Nephron (organoid): ENCODE data around the gene LRP5.
A peak's percentile ranks its signal among the peaks of the same experiment; 100 is the strongest.
"Not testable (repeated sequence)": the region's sequence is repeated elsewhere in the genome, so short reads cannot be mapped to it uniquely, and the experiment has no call there.

Source experiments
- H3K27ac Mint-ChIP-seq, 3 experiments: 2 replicates each; pipeline ENCODE4 v1.8.0; 2020; ENCODE audit warnings: mixed read lengths in 3 of 3, mild to moderate bottlenecking in 2 of 3, moderate library complexity in 1 of 3
- H3K27me3 Mint-ChIP-seq: 2 replicates; pipeline ENCODE4 v1.8.0; 2021; ENCODE audit warnings: low read depth, mild to moderate bottlenecking, moderate library complexity, mixed read lengths
- H3K36me3 Mint-ChIP-seq: 2 replicates; pipeline ENCODE4 v1.8.0; 2020; ENCODE audit warnings: low read depth, mixed read lengths
- H3K4me1 Mint-ChIP-seq: 2 replicates; pipeline ENCODE4 v1.8.0; 2020; ENCODE audit warnings: mixed read lengths
- H3K4me3 Mint-ChIP-seq, 3 experiments: 2 replicates each; pipeline ENCODE4 v1.8.0; 2020; ENCODE audit warnings: mild to moderate bottlenecking in 3 of 3, mixed read lengths in 3 of 3, moderate library complexity in 2 of 3
- H3K9me3 Mint-ChIP-seq: 2 replicates; pipeline ENCODE4 v1.8.0; 2020; ENCODE audit warnings: mixed read lengths
- CTCF ChIP-seq, 3 experiments: fragments of 200-600 bp; sonication (generic); IDR thresholded peaks; one replicate each; pipeline ENCODE4 v1.5.0; 2021; ENCODE audit warnings: antibody characterized with exemption in 3 of 3; ENCODE audit not compliant: unreplicated experiment in 3 of 3

LRP5 gene

GRCh38 chr11:68431984-68432645 lies 119.7 kb downstream of the LRP5 start:
- Mint-ChIP-seq H3K27me3 (no peaks in the 10 kb centered on the region), H3K27ac (peak overlapping the region in 2 of 3 experiments; percentile 35 to 63), H3K9me3 (peaks cover 21% of the 10 kb centered on the region), H3K4me1 (peaks cover 12% of the 10 kb centered on the region), H3K36me3 (peaks cover 62% of the 10 kb centered on the region), H3K4me3 (no peak overlapping the region)
- no peak for TF ChIP-seq CTCF (IDR thresholded peaks at IDR 0.05; ENCODE audit: unreplicated experiment in 3 of 3)

- no peak for TF ChIP-seq CTCF (IDR thresholded peaks at IDR 0.05; ENCODE audit: unreplicated experiment in 3 of 3)
- H3K4me1 Mint-ChIP-seq, result peaks cover 16% of the 10 kb centered on the region
- no peak overlapping the region for H3K4me3 Mint-ChIP-seq
- peaks cover 21% of the 10 kb centered on the region for H3K9me3 Mint-ChIP-seq
- H3K27me3 Mint-ChIP-seq, result no peaks in the 10 kb centered on the region
- no peak overlapping the region for H3K27ac Mint-ChIP-seq
- peaks cover 58% of the 10 kb centered on the region for H3K36me3 Mint-ChIP-seq
Observed at GRCh38 chr11:68432874-68433273, 120.5 kb downstream of the LRP5 start.

- H3K27ac Mint-ChIP-seq, result no peak overlapping the region
- no peak for TF ChIP-seq CTCF (IDR thresholded peaks at IDR 0.05; ENCODE audit: unreplicated experiment in 3 of 3)
- peaks cover 55% of the 10 kb centered on the region for H3K36me3 Mint-ChIP-seq
- H3K4me3 Mint-ChIP-seq, result no peak overlapping the region
- peaks cover 16% of the 10 kb centered on the region for H3K4me1 Mint-ChIP-seq
- peaks cover 17% of the 10 kb centered on the region for H3K9me3 Mint-ChIP-seq
- H3K27me3 Mint-ChIP-seq, result no peaks in the 10 kb centered on the region
Observed at GRCh38 chr11:68433541-68433940, 121.2 kb downstream of the LRP5 start.

GRCh38 chr11:68434159-68434558 lies 121.8 kb downstream of the LRP5 start:
- not testable (repeated sequence) for H3K4me3 Mint-ChIP-seq
- H3K36me3 Mint-ChIP-seq, result peaks cover 49% of the 10 kb centered on the region

GRCh38 chr11:68436162-68436888 lies 123.9 kb downstream of the LRP5 start:
- Mint-ChIP-seq H3K9me3 (no peaks in the 10 kb centered on the region), H3K36me3 (peaks cover 41% of the 10 kb centered on the region), H3K4me3 (no peak overlapping the region), H3K4me1 (peaks cover 28% of the 10 kb centered on the region), H3K27me3 (no peaks in the 10 kb centered on the region), H3K27ac (peak overlapping the region in 1 of 3 experiments; percentile 35)
- TF ChIP-seq CTCF (IDR thresholded peaks at IDR 0.05; ENCODE audit: unreplicated experiment in 3 of 3), result no peak

More at GRCh38 chr11:68434159-68434558, 121.8 kb downstream of the LRP5 start:
- not testable (repeated sequence) for H3K27ac Mint-ChIP-seq, H3K27me3 Mint-ChIP-seq
- peaks cover 13% of the 10 kb centered on the region for H3K9me3 Mint-ChIP-seq
- H3K4me1 Mint-ChIP-seq, result peaks cover 16% of the 10 kb centered on the region

GRCh38 chr11:68436985-68437926 lies 124.9 kb downstream of the LRP5 start:
- H3K9me3 Mint-ChIP-seq, result no peaks in the 10 kb centered on the region
- no peak for TF ChIP-seq CTCF (IDR thresholded peaks at IDR 0.05; ENCODE audit: unreplicated experiment in 3 of 3)
- peaks cover 40% of the 10 kb centered on the region for H3K36me3 Mint-ChIP-seq
- H3K27me3 Mint-ChIP-seq, result no peaks in the 10 kb centered on the region
- peaks cover 36% of the 10 kb centered on the region for H3K4me1 Mint-ChIP-seq
- H3K27ac Mint-ChIP-seq, result peak overlapping the region; percentile 42 to 52 (median 51)
- no peak overlapping the region for H3K4me3 Mint-ChIP-seq
